Measurements from ENCODE around the gene LARGE1.

Gene LARGE1

DNA sequence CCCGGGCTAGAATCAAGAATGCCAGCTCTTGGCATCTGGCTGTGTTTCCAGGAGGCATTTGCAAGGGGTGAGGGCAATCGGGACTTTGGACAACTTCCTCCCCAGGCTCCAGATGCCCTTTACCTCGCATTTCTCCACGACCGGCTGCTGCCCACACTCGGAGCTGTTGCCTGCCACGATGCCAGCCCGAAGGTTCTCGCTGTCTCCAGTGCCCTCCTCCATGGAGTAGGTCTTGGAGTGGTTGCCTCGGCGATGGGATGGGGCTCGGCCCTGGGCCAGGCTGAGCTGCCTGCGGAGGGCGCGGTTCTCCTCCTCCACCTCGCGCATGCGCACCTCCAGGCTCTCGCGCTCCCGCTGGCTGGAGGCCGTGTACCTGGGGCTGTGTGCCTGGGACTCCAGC lies 270.0 kb downstream of the LARGE1 start:
- H3K4me3 ChIP-seq (ENCODE audit: low read length), result no peak overlapping the region
- TF ChIP-seq, protein P1, sequence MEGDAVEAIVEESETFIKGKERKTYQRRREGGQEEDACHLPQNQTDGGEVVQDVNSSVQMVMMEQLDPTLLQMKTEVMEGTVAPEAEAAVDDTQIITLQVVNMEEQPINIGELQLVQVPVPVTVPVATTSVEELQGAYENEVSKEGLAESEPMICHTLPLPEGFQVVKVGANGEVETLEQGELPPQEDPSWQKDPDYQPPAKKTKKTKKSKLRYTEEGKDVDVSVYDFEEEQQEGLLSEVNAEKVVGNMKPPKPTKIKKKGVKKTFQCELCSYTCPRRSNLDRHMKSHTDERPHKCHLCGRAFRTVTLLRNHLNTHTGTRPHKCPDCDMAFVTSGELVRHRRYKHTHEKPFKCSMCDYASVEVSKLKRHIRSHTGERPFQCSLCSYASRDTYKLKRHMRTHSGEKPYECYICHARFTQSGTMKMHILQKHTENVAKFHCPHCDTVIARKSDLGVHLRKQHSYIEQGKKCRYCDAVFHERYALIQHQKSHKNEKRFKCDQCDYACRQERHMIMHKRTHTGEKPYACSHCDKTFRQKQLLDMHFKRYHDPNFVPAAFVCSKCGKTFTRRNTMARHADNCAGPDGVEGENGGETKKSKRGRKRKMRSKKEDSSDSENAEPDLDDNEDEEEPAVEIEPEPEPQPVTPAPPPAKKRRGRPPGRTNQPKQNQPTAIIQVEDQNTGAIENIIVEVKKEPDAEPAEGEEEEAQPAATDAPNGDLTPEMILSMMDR (IDR thresholded peaks at IDR 0.05; ENCODE audit: insufficient read depth, low read depth, low read length, missing control alignments), result no peak
- DNase-seq (ENCODE audit: low read depth), result no peak

DNA sequence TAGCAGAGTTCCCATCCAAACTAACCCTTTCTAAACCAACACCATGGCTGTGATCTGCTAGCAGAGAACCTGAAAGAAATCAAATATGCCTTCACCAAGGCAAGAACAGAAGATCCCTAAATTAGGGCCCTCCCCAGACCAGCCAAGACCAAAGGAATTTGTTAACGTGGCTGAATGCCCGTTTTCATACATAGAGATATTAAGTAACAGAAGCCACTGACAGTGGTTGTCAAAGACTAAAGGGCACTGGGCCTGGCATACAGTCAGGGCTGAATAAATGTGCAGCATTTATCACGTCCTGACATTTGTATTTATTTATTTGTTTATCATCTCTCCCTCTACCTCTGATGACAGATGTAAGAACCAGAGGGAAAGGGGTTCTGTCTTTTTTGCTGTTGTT lies 271.8 kb downstream of the LARGE1 start:
- TF ChIP-seq, protein P1 (IDR thresholded peaks at IDR 0.05; ENCODE audit: insufficient read depth, low read depth, low read length, missing control alignments), result no peak
- H3K4me3 ChIP-seq (ENCODE audit: low read length), result no peak overlapping the region
- no peak for DNase-seq (ENCODE audit: low read depth)

DNA sequence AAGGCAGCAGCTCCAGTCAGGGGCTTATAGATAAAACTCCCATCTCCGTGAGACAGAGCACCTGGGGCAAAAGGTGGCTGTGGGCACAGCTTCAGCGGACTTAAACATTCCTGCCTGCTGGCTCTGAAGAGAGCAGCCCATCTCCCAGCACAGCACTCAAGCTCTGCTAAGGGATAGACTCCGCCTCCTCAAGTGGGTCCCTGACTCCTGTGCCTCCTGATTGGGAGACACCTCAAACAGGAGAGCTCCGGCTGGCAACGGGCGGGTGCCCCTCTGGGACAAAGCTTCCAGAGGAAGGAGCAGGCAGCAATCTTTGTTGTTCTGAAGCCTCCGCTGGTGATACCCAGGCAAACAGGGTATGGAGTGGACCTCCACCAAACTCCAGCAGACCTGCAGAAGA lies 279.4 kb downstream of the LARGE1 start:
- H3K4me3 ChIP-seq (ENCODE audit: low read length), result no peak overlapping the region
- TF ChIP-seq, protein P1 (IDR thresholded peaks at IDR 0.05; ENCODE audit: insufficient read depth, low read depth, low read length, missing control alignments), result no peak
- DNase-seq (ENCODE audit: low read depth), result no peak

DNA sequence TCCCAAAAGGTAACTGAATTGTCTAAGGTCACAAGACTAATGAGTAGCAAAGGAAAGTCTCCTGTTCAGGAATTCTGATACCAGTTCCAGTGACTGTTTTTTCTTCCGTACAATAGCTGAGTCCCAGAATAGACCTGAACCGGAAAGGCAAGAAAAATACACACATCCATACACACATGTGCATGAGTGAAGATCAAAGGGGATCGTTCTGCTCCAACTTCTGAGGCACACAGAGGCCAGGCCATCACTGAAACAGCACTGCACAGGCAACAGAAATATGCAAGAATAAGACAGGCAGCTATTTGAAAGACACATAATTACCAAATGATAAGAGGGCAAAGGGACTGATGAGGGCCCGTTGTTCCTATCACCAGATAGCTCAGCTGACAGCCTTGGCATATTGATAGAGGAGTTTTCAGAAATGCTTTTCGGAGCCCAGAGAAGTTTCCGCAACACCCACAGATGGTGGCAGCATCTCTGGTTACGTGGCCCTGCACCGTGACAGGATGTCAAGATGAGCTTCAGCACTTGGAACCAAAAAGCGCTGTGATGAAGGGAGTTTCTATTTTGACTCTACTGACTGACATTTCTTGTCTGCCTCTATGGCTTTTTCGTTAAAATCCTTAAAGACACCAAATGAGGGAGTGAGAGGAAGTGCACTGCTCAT lies 280.6 kb downstream of the LARGE1 start:
- TF ChIP-seq, protein P1 (IDR thresholded peaks at IDR 0.05; ENCODE audit: insufficient read depth, low read depth, low read length, missing control alignments), result no peak
- DNase-seq (ENCODE audit: low read depth), result no peak
- no peak overlapping the region for H3K4me3 ChIP-seq (ENCODE audit: low read length)

DNA sequence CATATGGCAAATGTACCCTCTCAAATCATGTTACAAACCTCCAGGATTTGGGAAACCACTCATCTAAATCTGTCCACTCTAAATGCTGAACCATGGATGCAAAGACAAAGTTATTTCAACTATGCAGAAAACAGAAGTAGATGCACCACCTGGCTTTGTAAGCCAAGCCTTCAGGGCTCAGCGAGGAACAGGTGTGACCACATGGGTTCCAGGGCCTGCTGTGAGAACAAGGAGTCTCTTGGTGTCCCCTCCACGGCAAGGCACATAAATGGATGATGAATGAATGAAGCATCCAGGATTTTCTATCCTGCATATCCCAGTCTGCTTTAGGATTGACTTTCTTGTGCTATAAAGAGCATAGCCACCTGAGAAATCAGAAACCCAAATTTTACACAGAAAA lies 284.5 kb downstream of the LARGE1 start:
- no peak overlapping the region for H3K4me3 ChIP-seq (ENCODE audit: low read length)
- TF ChIP-seq, protein P1 (IDR thresholded peaks at IDR 0.05; ENCODE audit: insufficient read depth, low read depth, low read length, missing control alignments), result no peak
- no peak for DNase-seq (ENCODE audit: low read depth)

DNA sequence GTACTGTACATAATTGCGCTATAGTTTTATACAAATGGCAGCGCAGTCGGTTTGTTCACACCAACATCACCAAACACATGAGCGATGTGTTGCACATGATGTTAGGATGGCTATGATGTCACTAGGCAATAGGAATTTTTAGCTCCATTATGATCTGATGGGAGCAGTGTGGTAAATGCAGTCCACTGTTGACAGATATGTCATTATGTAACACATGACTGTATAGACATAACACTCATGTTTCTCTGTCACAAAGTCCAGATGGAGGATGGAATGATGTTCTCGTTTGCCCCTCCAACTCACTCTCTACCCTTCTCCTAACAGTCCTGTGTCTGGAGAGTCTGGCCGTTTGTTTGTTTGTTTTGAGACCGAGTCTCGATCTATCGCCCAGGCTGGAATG lies 288.5 kb downstream of the LARGE1 start:
- no peak overlapping the region for H3K4me3 ChIP-seq (ENCODE audit: low read length)
- DNase-seq (ENCODE audit: low read depth), result no peak
- TF ChIP-seq, protein P1 (IDR thresholded peaks at IDR 0.05; ENCODE audit: insufficient read depth, low read depth, low read length, missing control alignments), result no peak

DNA sequence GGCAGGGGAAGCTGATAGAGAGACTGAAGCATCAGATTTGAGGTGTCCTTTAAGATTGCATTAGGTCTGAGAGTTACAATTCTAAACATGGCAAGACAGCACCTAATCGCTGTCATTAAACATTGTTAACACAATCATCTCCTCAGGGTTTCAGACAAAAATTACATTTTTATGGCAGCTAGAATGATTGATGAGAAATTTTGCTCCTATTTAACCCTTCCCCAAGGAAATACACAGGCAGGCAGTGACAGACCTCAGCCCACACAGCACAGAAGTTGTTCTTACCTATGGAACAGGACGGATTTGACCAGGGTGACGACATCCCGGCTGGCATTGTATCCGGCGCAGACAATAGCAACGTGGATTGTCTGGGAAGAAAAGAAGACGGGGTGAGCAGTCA lies 294.3 kb downstream of the LARGE1 start:
- DNase-seq (ENCODE audit: low read depth), result no peak
- TF ChIP-seq, protein P1 (IDR thresholded peaks at IDR 0.05; ENCODE audit: insufficient read depth, low read depth, low read length, missing control alignments), result no peak
- no peak overlapping the region for H3K4me3 ChIP-seq (ENCODE audit: low read length)

Data from epithelial cell of esophagus (primary cell).